Heart left ventricle (tissue), 16 donors: ENCODE data around the gene PPP2R2D. TPM values are rescaled to one million over a fixed set of nuclear protein-coding genes. Genes with fewer than 3 reads are reported as not detected.

Experiments
- ATAC-seq, 4 donors: fragments of 200-7000 bp; cut with Tn5 transposase; one replicate each; pipeline ENCODE4 v1.9.1; 2020 to 2022; ENCODE audit warnings: moderate library complexity in 4 of 4, mild to moderate bottlenecking in 3 of 4, moderate number of reproducible peaks in 1 of 4
- DNase-seq, 5 donors: peaks; one replicate each; pipeline ENCODE4 v3.0.0-alpha.2; 2020
- H3K27ac ChIP-seq, 12 donors: fragments of 200-600 bp; sonication (generic) in 4 of 12; one replicate each; pipeline versions ENCODE4 v1.5.0 to v1.8.0; 2016 to 2022; ENCODE audit warnings: mild to moderate bottlenecking in 2 of 12
- H3K27me3 ChIP-seq, 9 donors: fragments of 200-600 bp; sonication (generic) in 2 of 9; one replicate each; pipeline versions ENCODE4 v1.5.1 to v1.8.0; 2016 to 2022; ENCODE audit warnings: mild to moderate bottlenecking in 3 of 9
- H3K36me3 ChIP-seq, 9 donors: fragments of 200-600 bp; sonication (generic) in 2 of 9; one replicate each; pipeline versions ENCODE4 v1.5.0 to v1.8.0; 2018 to 2022; ENCODE audit warnings: mild to moderate bottlenecking in 2 of 9
- H3K4me1 ChIP-seq, 12 donors: fragments of 200-600 bp; sonication (generic) in 4 of 12; one replicate each; pipeline versions ENCODE4 v1.5.0 to v1.8.0; 2016 to 2022; ENCODE audit warnings: mild to moderate bottlenecking in 3 of 12
- H3K4me3 ChIP-seq, 12 donors: fragments of 200-600 bp; sonication (generic) in 4 of 12; one replicate each; pipeline versions ENCODE4 v1.5.0 to v1.8.0; 2017 to 2022; ENCODE audit warnings: mild to moderate bottlenecking in 9 of 12, moderate library complexity in 4 of 12
- H3K9me3 ChIP-seq, 12 donors: fragments of 200-600 bp; sonication (generic) in 4 of 12; one replicate each; pipeline versions ENCODE4 v1.5.0 to v1.8.0; 2016 to 2022; ENCODE audit warnings: mild to moderate bottlenecking in 1 of 12
- CTCF ChIP-seq, 12 donors: fragments of 200-600 bp; sonication (generic) in 4 of 12; IDR thresholded peaks; one replicate each; pipeline versions ENCODE4 v1.5.0 to v1.8.0; 2018 to 2022; ENCODE audit warnings: antibody characterized with exemption in 12 of 12, mild to moderate bottlenecking in 5 of 12
- POLR2A ChIP-seq, 2 donors: fragments of 450-650 bp; IDR thresholded peaks; one replicate each; pipeline ENCODE4 v1.6.1; 2017; ENCODE audit warnings: antibody characterized with exemption in 2 of 2, mild to moderate bottlenecking in 2 of 2, moderate library complexity in 2 of 2
- WGBS, 4 donors: extraction: QIAGEN DNeasy Blood & Tissue Kit in 2 of 4; methylation state at CpG; one replicate each; pipeline versions ENCODE4 v1.1.5 to v1.1.7; 2013 to 2018; 5-methylcytosine and 5-hydroxymethylcytosine counted together
- intact Hi-C, 10 donors: fragments of 100-400 bp; cut with DNase I; formaldehyde crosslinking; loops; one replicate each; pipeline versions ENCODE4 v1.11.1 to v1.14.2; 2022
- polyA plus RNA-seq, 2 donors: library from polyadenylated mRNA; stranded (reverse); fragments of 200-250 nt; gene quantifications; one replicate each; pipeline ENCODE4 v1.2.3, GENCODE V29; 2013
- total RNA-seq, 9 donors: library from RNA; depleted of rRNA in 2 of 9; stranded (reverse); fragments of >200 nt in 2 of 9; fragmentation: NEBNext Ultra II Directional in 3 of 9; extraction: Animal tissue kit (Norgen Biotek cat#: 25700) in 3 of 9; gene quantifications; one replicate each; pipeline versions ENCODE4 v1.1.0 to v1.2.4, GENCODE V29; 2016 to 2023
- donor health status: ischemic (EF 13 %, LVEDD 7.1; RV severe dilation, severe dysfunction).
- donor health status: healthy with polysubstance abuse.
- donor health status: DM: no; HTN: yes; CAD: no.
- donor health status: DM: no; HTN: no; CAD: no.
- donor health status: ischemic (EF 25% LVEDD 6.9; RV normal size, moderate dysfunction).
- donor health status: ischemic (EF 25% LVEDD 5.7; RV mildly dilated, moderate dysfunction).
- donor health status: healthy.
- donor health status: DM: yes; HTN: yes; CAD: no.
- donor health status: ischemic (EF 35%, LVEDD 5.7; RV mildly dilated, moderate dysfunction).
- donor health status: nonischemic (EF 11% LVEDD 7.7; RV severe dilation, severe dysfunction).
- donor health status: DM: yes; HTN: yes; CAD: no.
- donor health status: PGD.
- donor health status: ischemic (EF 29% LVEDD 5.4; RV normal size, mild dysfunction).
- donor health status: nonischemic (EF 23%, LVEDD 6.1; RV moderate dilation, normal function).

The PPP2R2D gene
- total and polyA plus RNA-seq, 11 donors = 29.4 to 43.4 (median 36.4) TPM

DNA sequence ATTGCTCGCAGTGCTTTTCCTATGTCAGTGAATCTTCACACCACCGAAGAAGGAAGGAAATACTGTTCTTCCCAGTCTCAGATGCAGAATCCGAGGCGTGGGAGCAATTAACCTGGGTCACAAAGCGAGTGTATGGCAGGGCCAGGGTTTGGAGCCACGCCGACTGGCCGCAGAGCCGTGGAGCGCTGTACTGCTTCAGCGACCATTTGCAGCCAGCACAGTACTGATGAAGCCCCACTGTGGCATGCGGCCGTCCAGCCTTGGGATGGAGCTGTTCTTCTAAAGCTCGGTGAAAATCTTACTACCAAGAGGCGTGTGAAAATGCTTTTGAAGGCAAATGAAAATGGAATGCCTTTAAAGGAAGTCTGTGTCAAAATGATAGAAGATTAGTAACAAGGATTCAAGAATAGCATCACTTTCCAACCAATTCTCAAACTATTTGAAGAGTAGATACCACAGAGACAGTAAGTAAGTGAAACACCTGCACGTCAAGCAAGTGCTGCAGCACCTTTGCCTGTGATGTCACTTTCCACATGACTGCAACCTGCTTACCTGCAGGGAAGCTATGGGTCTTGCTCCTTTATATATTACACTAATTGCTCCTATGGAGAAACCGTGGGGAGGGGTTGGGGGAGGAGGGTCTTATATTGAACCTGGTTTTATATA lies 4.9 kb downstream of the PPP2R2D start:
- Histone ChIP-seq H3K27me3 (no peaks in the 10 kb centered on the region), H3K9me3 (no peaks in the 10 kb centered on the region), H3K4me1 (peaks cover 0 to 81% (median 64%) of the 10 kb centered on the region in 12 donors), H3K27ac (no peak overlapping the region), H3K36me3 (peaks cover 0 to 38% (median 15%) of the 10 kb centered on the region in 9 donors), H3K4me3 (no peak overlapping the region)
- DNase-seq (no peak), ATAC-seq (no peak)
- TF ChIP-seq CTCF (IDR thresholded peaks at IDR 0.05) = no peak
- no peak for TF ChIP-seq POLR2A (IDR thresholded peaks at IDR 0.05)
- intact Hi-C loops = loop anchor here in 4 of 10 donors (5.0 to 10.0 kb wide), 2 partner anchors 67 to 69 kb away; no protein-coding TSS in a partner anchor
- 80 to 84% (median 83%) methylated on average over 17 of the region's 17 CpGs for WGBS, 4 donors

- no peak for TF ChIP-seq CTCF (IDR thresholded peaks at IDR 0.05)
- TF ChIP-seq POLR2A (IDR thresholded peaks at IDR 0.05) = no peak
- Histone ChIP-seq H3K27ac (no peak overlapping the region), H3K9me3 (no peaks in the 10 kb centered on the region), H3K4me1 (peaks cover 0 to 86% (median 69%) of the 10 kb centered on the region in 12 donors), H3K36me3 (peaks cover 0 to 38% (median 15%) of the 10 kb centered on the region in 9 donors), H3K27me3 (no peaks in the 10 kb centered on the region), H3K4me3 (no peak overlapping the region)
- 88 to 97% (median 93%) methylated on average over 1 of the region's 1 CpG for WGBS, 4 donors
- intact Hi-C loops = loop anchor here in 4 of 10 donors (5.0 to 10.0 kb wide), 2 partner anchors 66 to 69 kb away; no protein-coding TSS in a partner anchor
- ATAC-seq (no peak), DNase-seq (no peak)
Measured at GRCh38 chr10:131906269-131906639, 5.4 kb downstream of the PPP2R2D start.

- Histone ChIP-seq H3K4me3 (no peak overlapping the region), H3K27ac (no peak overlapping the region), H3K4me1 (peaks cover 0 to 87% (median 62%) of the 10 kb centered on the region in 12 donors), H3K27me3 (no peaks in the 10 kb centered on the region), H3K9me3 (no peaks in the 10 kb centered on the region), H3K36me3 (peaks cover 0 to 42% (median 20%) of the 10 kb centered on the region in 9 donors)
- DNase-seq = no peak
- 80 to 92% (median 86%) methylated on average over 8 of the region's 8 CpGs for WGBS, 4 donors
- intact Hi-C loops = loop anchor here in 4 of 10 donors (5.0 to 10.0 kb wide), 2 partner anchors 65 to 67 kb away; no protein-coding TSS in a partner anchor
- ATAC-seq = no peak
- no peak for TF ChIP-seq POLR2A (IDR thresholded peaks at IDR 0.05)
Measured at GRCh38 chr10:131907679-131908078, 6.9 kb downstream of the PPP2R2D start.

DNA sequence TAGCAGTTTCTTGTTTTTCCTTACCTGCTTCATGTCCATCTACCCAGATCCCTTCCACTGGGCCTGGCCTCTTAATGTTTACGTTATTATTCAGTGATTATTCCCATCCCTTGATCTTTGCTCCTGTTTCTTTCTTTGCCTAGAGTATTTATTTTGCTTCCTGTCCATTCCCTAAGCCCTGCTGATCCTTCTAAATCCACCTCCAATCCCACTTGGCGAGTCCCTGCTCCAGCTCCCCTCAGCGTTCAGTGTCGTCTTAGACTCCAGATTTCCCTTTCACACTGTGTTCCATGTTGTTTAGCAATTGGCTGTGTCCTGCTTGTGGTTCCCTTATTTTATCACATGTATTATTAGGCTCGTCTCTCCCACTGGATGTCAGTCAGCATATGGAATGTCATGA lies 7.3 kb downstream of the PPP2R2D start:
- DNase-seq (no peak), ATAC-seq (no peak)
- Histone ChIP-seq H3K4me1 (peaks cover 0 to 82% (median 58%) of the 10 kb centered on the region in 12 donors), H3K4me3 (no peak overlapping the region), H3K27me3 (no peaks in the 10 kb centered on the region), H3K9me3 (no peaks in the 10 kb centered on the region), H3K27ac (no peak overlapping the region), H3K36me3 (peaks cover 0 to 42% (median 22%) of the 10 kb centered on the region in 9 donors)
- WGBS, 4 donors = 70 to 76% (median 74%) methylated on average over 5 of the region's 5 CpGs
- intact Hi-C loops = loop anchor here in 4 of 10 donors (5.0 to 10.0 kb wide), 2 partner anchors 64 to 67 kb away; no protein-coding TSS in a partner anchor
- TF ChIP-seq CTCF (IDR thresholded peaks at IDR 0.05) (no peak), POLR2A (IDR thresholded peaks at IDR 0.05) (no peak)
